Epithelial cell of prostate (primary cell): ENCODE measurements around the gene CCDC190.

Experiments
- DNase-seq: peaks from one replicate; pipeline ENCODE4 v3.0.0-alpha.2; 2011; ENCODE audit warnings: low read depth, low spot score
- H3K27ac ChIP-seq: fragments of 450-650 bp; 2 replicates; pipeline ENCODE4 v1.5.1; 2017; ENCODE audit warnings: mild to moderate bottlenecking

Gene CCDC190, protein sequence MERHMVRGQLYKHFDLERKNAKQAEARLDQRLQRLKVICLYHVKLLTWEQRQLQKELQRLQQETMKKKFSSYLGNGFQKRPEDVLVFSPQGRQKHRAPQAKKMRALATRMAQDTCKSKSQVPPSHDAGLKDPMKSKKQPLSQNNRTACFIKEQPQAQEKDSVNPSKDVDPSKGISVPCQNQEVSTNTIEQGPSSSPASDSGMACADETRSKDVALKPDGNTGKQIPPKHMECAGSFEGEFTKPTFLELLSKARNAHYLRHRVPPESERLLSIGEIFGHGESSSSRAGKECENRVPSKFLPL

DNA sequence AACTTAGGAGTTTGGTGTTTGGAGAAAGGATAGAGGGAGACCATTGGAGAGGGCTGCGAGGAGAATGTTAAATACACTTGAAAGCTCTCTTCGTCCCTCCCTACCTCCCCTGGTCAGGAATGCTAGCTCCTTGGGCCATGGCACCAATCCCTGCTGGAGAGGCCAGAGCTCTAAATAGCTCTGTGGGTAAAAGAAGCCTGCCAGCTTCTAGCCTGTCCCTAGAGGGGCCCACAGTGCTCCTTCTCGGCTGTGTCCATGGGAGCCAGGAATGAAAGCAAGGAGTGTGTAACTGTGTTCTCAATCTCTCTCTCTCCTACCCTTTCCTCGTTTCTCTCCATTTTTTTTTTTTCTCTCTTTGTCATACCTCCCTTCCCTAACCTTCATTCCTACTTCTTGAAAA is at the start of gene CCDC190:
Gene CCDC190, minus strand, starts transcription at position 75 of the 400 bp plus-strand sequence. CDS start 1,529 bp downstream, outside the sequence.
- H3K27ac ChIP-seq, result no peak within 1 kb of the TSS
- no peak for DNase-seq

DNA sequence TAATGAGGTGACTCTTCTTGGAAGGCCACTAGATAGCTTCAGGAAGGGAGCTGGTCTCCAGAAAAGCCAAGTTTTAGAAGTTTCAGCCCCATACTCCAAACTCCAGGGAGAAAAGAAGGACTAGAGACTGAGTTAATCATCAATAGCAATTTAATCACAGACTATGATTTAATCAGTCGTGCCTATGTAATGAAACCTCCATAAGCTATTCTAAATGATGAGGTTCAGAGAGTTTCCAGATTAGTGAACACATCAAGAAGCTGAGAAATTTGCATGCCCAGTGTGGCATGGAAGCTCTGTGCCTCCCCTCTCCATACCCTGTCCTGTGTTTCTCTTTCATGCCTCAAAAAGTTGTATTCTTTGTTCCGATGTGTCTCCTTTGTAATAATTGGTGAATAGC is 49.2 kb upstream of the CCDC190 start:
- no peak overlapping the region for H3K27ac ChIP-seq
- no peak for DNase-seq

DNA sequence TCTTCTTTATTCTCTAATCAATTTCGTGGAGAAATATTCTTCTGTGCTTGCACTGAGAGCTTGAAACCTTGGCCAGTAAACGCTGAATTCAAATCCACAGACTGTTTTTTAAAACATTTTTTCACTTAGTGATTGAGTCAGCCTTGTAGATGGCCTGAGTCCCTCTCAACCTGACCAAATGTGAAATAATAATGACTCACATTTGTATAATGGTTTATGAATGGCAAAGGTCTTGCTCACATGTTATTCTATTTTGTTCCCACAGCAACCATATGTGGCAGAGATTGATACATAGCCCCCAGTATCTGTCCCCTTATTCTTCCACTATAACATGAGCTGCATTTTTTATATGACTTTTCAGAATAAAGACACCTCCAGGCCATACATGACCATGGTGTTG is 47.8 kb upstream of the CCDC190 start:
- H3K27ac ChIP-seq, result peak overlapping the region; percentile 71
- DNase-seq, result peak; percentile 71

DNA sequence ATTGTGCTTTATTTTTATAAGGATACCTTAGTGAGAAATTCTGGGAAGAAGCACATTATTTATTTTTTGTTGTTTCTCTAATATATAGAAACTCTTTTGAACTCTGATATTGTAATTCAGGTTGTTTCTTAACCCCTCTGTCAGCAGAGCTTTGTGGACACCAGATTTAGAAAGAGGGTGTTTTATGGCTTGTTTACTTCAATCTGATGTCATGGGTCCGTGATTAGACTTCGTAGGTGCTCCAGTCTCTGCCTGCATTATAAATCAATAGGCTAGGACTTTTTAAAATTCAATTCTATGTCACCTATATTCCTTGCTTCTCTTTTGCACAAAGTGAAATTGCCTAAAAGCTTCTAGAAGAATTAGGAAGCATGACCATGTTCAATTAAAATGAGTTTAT is 47.3 kb upstream of the CCDC190 start:
- H3K27ac ChIP-seq, result peak overlapping the region; percentile 71
- no peak for DNase-seq

DNA sequence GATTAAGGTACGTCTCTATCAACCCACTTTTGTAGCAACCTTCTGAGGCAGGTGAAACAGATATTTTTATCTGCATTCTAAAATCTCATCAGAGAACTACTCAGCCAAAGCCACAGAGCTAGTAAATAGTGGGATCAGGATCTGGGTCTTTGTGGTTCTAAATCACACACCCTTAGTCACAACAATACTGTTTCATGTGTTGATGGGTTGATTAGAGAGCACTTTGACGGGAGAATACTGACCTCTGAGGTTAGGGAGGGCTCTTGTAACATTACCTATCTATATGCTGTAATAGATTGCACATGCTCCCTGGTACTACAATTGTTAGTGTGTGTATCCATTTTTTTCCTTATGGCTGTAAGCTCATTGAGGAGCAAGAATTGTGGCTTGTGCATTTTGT is 45.5 kb upstream of the CCDC190 start:
- no peak for DNase-seq
- peak overlapping the region; percentile 60 for H3K27ac ChIP-seq

DNA sequence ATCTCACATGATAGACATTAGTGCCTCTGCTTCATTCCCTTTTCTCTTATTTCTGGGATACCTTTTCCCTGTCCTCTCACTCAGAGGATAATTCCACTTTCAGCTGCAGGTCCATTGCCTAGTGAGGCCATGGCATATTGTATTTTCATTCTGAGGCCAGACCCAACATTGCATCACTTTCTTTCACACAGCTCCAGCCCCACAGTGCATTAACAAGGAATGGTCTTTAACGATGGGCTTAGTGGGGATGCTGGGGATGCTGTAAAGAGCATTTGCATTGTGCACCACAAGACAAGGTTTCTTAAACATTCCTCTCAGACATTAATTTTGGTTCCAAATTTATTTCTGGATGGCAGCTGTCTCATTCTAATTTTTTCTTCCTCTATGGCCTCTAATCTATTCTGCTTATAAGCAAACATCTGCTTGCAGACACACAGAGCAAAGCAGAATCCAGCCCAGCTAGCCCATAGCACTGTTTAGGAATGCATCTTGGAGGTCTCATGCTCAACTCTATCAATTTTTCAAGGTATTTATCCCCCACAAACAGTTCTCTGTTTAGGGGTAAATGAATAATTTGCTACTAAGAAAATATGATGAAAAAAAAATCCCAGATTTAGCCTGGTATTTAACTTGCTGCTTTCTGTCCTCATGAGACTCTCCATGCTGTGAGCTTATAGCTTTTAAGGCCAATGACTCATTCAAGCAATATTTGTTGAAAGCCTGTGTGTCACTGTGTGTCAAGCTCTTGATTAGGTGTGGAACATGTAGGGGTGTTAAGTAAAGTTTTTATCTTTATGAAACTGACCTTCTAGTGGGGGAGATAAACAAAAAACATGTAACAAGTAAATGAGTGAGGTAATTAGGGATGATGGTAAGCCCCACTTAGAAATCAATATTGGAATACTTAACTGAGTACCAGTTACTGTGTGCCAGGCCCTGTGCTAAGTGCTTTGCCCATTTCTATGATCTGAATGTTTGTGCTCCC is 44.5 kb upstream of the CCDC190 start:
- H3K27ac ChIP-seq, result peak overlapping the region; percentile 60
- peak; percentile 76 for DNase-seq

DNA sequence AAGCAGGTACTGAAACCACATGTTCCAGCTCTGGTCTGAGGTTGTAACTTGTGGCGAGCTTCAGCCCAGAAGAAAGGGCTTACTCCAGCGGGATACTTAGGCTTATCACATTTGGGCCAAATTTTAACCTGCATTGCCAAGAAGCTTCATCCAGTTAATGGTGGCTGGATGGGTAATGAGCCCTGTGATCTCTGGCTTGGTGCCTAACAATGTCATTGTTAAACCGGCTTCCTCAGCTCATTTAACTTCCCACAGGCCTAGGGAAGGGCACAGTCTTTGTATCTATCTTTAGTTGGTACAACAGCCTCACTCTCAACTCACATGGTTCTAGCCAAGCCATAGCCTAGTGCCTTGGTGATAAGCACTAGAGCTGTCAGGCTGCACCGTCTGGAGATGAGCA is 43.6 kb upstream of the CCDC190 start:
- H3K27ac ChIP-seq, result peak overlapping the region; percentile 60
- no peak for DNase-seq

DNA sequence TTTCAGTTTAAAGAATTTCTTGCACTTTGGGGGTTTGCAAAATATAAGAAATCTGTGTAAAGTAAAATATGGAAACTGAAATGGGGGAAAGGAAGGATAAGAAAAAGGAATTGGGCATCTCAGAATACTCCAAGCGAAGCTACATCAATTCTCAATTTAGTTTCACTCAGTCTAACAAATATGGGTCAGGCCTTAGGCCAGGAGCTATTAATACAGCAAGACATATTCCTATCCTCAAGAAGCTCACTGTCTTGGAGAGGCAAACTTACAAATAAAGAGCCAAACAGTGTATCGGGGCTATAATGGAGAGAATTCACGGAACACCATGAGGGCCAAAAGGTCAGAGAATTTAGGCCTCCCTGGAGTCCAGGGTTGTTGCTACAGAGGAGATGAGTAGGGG is 43.0 kb upstream of the CCDC190 start:
- no peak for DNase-seq
- no peak overlapping the region for H3K27ac ChIP-seq

DNA sequence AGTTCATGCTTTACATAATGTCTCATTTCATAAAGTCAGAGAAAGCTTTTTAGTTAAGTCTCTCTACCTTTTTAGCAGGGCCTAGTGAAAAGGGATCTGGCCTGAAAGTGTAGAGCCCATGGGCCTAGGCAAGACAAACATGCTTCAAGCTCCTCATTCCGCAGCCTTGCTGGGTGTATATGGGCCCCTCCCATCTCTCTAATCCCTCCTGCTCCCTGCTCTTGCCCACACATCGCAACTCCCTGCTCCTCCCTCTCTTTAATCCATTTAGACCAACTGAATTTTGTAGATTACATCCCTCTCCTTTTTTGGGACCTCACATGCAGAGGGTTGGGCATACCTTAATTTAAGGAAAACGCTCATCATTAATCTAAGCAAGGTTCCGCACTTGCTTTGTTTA is 42.3 kb upstream of the CCDC190 start:
- H3K27ac ChIP-seq, result no peak overlapping the region
- DNase-seq, result no peak

DNA sequence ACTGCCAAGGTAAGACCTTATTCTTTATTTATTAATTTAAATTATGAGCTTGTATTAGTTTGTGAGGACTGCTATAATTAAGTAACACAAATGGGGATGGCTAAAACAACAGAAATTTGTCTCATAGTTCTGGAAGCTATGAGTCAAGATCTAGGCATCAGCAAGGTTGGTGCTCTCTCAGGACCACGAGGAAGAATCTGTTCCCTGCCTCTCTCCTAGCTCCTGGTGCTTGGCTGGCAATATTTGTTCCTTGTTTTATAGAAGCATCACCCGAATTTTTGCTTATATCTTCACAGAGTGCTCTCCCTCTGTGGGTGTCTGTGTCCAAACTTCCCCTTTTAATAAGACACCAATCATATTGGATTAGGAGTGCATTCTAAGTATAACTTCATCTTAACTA is 41.4 kb upstream of the CCDC190 start:
- no peak for DNase-seq

DNA sequence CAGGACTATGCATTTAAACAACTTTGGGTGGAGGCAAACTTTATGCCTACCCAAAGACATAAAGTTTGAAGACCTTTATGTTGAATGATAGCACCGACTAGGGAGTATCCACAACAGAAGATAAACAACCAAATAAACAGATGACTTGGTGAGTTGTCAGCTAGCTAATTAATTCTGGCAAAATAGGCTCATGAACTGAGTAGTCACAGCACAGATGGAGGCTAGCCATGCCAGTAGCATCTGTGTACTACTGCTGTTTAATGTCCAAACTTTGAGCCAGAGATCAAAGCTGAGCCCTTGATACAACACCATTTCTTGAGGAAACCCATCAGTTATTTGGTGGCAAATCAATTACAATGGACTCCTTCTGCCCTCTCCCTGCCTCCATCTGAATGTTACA is 40.3 kb upstream of the CCDC190 start:
- no peak overlapping the region for H3K27ac ChIP-seq
- DNase-seq, result no peak

More for the DNA sequence above, 41.4 kb upstream of the CCDC190 start:
- no peak overlapping the region for H3K27ac ChIP-seq

DNA sequence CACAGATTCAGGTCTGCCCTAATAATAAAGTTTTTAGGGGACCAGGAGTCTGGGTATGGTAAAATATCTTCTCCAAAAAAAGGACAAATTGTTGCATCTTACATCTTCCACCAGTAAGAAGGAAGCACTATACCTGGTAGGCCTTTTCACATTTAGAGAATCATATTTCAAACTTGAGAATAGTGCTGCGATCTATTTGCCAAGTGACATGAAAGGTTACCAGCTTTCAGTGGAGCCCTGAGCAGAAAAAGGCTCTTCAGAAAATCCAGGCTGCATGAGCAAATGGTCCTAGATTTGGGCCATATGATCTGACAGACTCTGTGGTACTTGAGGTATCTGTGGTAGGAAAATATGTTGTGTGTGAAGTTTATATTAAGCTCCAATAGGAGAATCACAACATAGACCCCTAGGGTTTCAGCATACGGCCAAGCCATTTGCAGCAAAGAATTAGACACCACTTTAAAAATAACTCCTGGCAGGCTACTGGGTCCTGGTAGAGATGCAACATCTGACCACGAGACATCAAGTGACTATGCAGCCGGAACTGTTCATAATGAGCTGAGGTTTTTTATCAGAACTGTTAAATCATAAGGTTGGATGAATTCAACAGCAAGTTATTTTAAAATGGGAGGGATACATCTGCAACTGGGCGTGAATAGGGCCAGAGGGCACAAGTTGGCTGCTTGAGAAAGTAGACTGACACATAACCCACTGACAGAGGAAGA is 38.6 kb upstream of the CCDC190 start:
- H3K27ac ChIP-seq, result no peak overlapping the region
- DNase-seq, result no peak

DNA sequence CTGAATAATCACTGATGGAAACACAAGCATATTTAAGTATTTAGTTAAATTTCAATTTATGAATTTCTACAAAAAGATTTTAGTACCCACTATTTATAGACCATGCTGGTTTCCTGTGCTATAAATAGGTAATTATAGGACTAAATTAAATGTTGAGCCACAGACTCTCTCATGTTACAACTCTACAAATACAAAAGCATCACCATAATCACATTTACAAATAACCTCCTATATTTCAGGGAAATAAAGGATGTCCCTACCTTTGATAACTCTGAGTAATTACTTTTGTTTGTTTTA is 32.6 kb upstream of the CCDC190 start:
- no peak for DNase-seq
- H3K27ac ChIP-seq, result no peak overlapping the region

DNA sequence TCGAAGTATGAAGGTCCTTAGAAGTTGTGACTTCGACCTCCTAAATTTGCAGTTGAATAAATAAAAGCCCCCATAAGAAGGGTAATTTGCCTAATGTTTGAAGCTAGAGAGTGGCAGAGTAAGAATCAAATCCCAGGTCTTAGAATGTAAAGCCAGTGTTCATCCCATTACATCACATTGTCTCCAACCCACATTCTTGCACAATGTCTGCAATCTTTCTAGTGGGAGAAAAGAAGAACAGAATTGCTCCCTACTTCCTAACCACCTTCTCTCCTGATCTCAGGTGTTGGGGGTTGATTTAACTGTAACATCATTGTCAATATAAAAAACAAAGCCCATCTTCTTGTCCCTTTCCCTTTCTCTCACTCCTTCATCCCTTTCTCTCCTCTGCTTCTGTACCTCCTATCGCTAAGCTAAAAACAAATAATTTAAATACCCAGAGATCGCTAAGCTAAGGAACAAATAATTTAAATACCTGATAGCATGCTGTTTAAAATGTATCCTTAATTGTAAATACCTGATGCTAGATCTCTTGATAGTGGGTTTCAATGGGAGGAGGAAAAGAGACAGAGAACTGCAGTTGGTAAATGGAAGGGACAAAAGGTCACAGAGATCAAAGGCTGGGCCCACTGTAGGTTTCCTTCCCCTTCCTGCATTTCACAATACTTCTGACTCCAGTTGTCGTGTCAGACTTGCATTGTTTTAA is 32.1 kb upstream of the CCDC190 start:
- H3K27ac ChIP-seq, result no peak overlapping the region
- no peak for DNase-seq

DNA sequence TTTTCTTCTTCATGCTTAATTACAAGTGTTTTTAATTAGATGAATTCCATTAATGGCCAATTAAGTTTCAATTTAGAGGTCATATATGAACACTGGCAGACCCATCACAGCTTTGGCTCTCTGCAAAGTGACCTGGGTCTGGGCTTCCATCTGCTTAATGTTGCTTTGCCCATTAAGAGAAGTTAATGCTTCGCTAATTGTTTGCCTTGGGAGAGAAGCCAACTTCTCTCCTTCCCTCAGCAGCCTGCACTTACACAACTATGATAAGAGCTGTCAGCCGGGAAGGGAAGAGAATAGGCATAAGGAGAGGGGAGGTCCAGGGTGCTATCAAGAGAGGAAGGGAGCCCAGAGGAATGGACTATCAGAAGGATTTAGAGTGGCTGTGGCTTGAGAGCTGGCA is 29.0 kb upstream of the CCDC190 start:
- no peak for DNase-seq
- H3K27ac ChIP-seq, result no peak overlapping the region

DNA sequence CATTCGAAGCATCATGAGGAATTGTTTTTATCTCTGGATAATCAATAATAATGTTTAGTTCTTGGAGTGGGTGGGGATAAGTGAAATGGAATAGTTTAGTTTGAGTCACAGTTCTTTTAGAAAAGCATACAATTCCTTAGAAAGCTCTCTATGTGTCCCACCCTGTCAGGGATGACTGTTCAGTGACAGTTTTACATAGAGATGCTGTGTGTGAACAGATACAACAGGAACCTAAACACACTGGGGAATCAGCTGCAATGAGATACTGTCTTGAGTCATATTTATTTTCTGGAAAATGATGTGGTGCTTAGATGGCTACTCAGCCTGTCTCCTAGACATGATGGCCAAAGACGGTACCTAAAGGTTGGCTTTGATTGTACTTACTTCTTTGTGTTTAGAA is 25.7 kb upstream of the CCDC190 start:
- no peak overlapping the region for H3K27ac ChIP-seq
- DNase-seq, result no peak

DNA sequence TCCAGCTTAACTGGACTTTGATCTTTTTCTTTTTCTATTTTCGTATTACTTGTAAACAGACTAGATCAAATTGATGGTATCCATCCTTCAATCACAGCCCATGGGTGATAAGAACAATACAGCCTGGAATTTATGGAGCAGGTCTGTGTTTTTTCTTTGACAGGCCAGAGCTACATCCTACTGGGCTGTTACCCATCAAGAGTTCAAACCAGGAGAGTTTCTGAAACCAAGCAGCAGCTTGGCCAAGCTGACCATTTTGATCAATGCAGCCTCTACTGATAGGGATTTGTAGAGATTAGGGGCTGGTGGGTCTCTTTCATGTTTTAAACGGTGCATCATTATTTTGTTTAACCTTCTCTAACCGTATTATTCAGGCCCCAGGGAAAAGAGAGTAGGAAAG is 24.3 kb upstream of the CCDC190 start:
- no peak overlapping the region for H3K27ac ChIP-seq
- DNase-seq, result no peak

DNA sequence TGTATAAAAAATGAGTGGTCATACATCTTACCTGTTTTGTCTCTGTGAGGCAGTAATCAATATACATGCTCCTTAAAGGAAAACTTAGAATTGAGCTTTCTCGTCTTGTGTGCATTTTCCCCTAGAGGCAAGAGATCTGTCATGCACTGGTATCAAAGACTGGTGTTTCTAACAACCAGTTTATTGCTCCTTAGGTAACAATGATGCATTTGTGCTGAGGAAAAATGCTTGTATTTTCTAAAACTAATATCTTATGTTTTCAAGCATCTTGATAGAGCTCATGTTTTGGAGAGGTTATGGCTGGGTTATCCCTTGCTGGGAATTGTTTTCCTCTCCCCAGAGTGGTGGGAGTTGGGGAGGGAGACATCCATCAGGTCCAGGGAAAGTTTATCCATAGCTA is 23.9 kb upstream of the CCDC190 start:
- DNase-seq, result no peak
- no peak overlapping the region for H3K27ac ChIP-seq

DNA sequence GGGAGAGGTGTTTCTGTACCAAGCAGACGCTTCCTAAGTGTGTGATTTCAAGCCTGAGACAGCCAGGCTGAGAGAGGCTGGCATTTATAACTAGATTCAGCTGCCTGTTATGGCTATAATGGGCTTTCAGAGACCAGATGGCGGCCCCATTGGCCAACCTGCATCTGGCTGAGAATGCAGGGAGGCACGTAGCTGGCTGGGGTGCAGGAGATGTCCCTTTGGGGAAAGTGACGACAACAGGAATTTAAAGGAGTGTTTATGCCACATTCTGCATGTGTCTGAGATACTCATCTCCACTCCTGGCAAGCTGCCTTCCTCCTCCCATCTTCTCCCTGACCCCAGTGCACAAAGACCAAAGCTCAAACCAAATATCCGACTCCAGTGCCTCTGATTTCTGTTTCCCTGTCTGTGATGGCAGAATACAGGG is 21.3 kb upstream of the CCDC190 start:
- no peak overlapping the region for H3K27ac ChIP-seq
- no peak for DNase-seq

DNA sequence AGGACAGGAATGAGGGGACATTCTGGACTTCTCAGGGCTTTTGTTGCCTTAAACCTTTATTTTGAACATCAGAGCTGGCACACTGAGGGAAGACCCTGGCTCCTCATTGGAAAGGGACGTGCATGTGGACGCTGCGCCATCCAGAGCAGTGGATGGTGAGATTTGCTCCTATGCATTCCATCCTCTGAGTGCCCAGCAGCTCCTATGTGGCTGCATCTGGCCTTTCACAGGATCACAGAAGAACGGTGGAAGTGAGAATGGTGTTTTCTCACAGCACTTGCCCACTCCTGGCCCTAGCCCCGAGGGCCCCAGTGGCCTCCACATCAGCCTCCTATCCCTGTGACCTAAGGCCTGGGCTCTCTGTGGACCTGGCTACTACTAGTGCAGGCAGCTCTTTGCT is 20.6 kb upstream of the CCDC190 start:
- DNase-seq, result no peak
- no peak overlapping the region for H3K27ac ChIP-seq
